RWPE2 (cell line): ENCODE results near the gene HSPA12A.

ENCODE experiments used
- ATAC-seq: fragments of 200-7000 bp; cut with Tn5 transposase; 3 replicates; pipeline ENCODE4 v1.9.1; 2021; ENCODE audit warnings: low read depth
- DNase-seq: peaks from one replicate; pipeline ENCODE4 v3.0.0-alpha.2; 2020; ENCODE audit warnings: low spot score
- H3K27ac ChIP-seq: fragments of 450-650 bp; 2 replicates; pipeline ENCODE4 v1.5.1; 2017; ENCODE audit warnings: mild to moderate bottlenecking; ENCODE audit not compliant: poor library complexity, severe bottlenecking
- H3K27me3 ChIP-seq: fragments of 250-450 bp; sonication (Bioruptor Pico); 2 replicates; pipeline ENCODE4 v1.5.1; 2021; ENCODE audit warnings: mild to moderate bottlenecking, moderate library complexity; ENCODE audit not compliant: insufficient read depth, poor library complexity, severe bottlenecking
- H3K36me3 ChIP-seq: fragments of 250-450 bp; sonication (Bioruptor Pico); 2 replicates; pipeline ENCODE4 v1.5.1; 2020; ENCODE audit warnings: low read depth, mild to moderate bottlenecking, moderate library complexity
- H3K4me1 ChIP-seq: fragments of 250-450 bp; sonication (Bioruptor Pico); 2 replicates; pipeline ENCODE4 v1.5.1; 2021; ENCODE audit warnings: mild to moderate bottlenecking, moderate library complexity; ENCODE audit not compliant: insufficient read depth, poor library complexity, severe bottlenecking
- H3K4me3 ChIP-seq: fragments of 250-450 bp; sonication (Bioruptor Pico); 2 replicates; pipeline ENCODE4 v1.5.1; 2021; ENCODE audit warnings: mild to moderate bottlenecking, moderate library complexity; ENCODE audit not compliant: severe bottlenecking
- H3K9me3 ChIP-seq: fragments of 250-450 bp; sonication (Bioruptor Pico); 2 replicates; pipeline ENCODE4 v1.5.1; 2021; ENCODE audit warnings: mild to moderate bottlenecking, moderate library complexity; ENCODE audit not compliant: severe bottlenecking
- TF ChIP-seq, protein P1 (sequence below): fragments of 450-650 bp; IDR thresholded peaks from one replicate; pipeline ENCODE4 v1.5.1; 2017; ENCODE audit warnings: mild to moderate bottlenecking, moderate library complexity; ENCODE audit not compliant: poor library complexity, severe bottlenecking

HSPA12A gene

DNA sequence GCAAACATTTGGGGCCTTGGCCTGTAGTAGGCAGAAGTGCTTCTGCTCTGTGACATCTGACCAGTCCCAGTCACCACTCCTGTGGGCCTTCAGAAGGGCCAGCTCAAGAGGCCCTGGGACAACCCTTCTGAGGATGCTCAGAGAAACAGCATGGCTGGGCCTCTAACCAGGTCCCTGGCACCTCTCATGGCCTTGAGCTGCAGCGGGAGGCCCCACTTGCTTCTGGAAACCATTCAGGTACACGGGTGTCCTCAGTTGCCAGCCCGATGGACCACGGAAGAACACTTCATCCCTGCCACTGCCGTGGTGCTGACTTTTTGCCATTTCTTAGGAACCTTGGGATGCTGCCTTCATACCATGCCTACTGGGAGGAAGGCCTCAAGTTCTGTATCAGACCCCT, 57.6 kb downstream of the HSPA12A start:
- Histone ChIP-seq H3K9me3 (no peaks in the 10 kb centered on the region), H3K4me3 (no peak overlapping the region), H3K36me3 (no peaks in the 10 kb centered on the region), H3K27me3 (no peaks in the 10 kb centered on the region), H3K4me1 (peaks cover 3% of the 10 kb centered on the region), H3K27ac (no peak overlapping the region)
- ATAC-seq (no peak), DNase-seq (no peak)
- TF ChIP-seq, protein P1, sequence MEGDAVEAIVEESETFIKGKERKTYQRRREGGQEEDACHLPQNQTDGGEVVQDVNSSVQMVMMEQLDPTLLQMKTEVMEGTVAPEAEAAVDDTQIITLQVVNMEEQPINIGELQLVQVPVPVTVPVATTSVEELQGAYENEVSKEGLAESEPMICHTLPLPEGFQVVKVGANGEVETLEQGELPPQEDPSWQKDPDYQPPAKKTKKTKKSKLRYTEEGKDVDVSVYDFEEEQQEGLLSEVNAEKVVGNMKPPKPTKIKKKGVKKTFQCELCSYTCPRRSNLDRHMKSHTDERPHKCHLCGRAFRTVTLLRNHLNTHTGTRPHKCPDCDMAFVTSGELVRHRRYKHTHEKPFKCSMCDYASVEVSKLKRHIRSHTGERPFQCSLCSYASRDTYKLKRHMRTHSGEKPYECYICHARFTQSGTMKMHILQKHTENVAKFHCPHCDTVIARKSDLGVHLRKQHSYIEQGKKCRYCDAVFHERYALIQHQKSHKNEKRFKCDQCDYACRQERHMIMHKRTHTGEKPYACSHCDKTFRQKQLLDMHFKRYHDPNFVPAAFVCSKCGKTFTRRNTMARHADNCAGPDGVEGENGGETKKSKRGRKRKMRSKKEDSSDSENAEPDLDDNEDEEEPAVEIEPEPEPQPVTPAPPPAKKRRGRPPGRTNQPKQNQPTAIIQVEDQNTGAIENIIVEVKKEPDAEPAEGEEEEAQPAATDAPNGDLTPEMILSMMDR = no peak

DNA sequence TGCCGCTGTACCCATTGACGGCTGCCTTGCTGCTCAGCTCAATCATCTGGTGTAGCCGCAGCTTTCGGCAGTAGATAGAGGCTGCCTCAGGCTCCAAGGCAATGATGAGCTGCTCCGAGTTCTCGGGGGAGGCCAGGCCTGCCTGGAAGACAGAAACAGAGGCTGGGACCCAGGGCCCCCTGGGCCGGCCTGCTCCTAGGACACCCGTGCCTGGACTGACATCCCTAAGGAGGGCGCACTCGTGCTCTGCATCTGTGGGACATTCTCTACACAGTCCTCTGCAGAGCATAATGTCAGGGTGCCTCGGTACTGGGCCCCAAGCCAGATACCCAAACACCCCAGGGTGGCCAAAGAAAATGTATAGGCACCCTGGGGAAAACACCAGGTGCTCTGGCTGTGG, 58.5 kb downstream of the HSPA12A start:
- no peaks in the 10 kb centered on the region for H3K36me3 ChIP-seq
- H3K9me3 ChIP-seq = no peaks in the 10 kb centered on the region
- TF ChIP-seq, protein P1 = no peak
- ATAC-seq (no peak), DNase-seq (no peak)
- H3K4me3 ChIP-seq = no peak overlapping the region
- no peaks in the 10 kb centered on the region for H3K27me3 ChIP-seq
- H3K4me1 ChIP-seq = peaks cover 3% of the 10 kb centered on the region
- no peak overlapping the region for H3K27ac ChIP-seq

DNA sequence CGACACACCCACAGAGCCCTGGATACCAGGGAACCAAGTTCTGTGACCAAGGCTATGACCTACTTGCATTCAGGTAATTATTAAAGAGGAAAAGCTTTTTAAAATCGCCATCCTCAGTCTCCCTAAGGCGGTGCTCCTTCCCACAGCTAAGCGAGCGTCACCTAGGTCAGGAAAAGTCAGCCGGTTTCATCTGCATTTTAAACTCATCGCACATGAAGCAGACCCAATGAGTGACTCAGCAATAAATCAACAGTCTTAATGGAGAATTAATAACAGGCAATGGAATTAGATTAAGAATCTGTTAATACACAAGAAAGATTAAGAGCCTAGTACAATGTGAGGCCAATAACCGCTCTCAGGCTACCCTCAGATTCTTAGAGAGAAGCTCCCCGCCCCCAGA, 59.2 kb downstream of the HSPA12A start:
- no peaks in the 10 kb centered on the region for H3K27me3 ChIP-seq
- no peak for DNase-seq
- TF ChIP-seq, protein P1 = no peak
- no peaks in the 10 kb centered on the region for H3K9me3 ChIP-seq
- H3K4me1 ChIP-seq = peaks cover 3% of the 10 kb centered on the region
- H3K27ac ChIP-seq = no peak overlapping the region
- no peak overlapping the region for H3K4me3 ChIP-seq
- ATAC-seq = no peak
- no peaks in the 10 kb centered on the region for H3K36me3 ChIP-seq

DNA sequence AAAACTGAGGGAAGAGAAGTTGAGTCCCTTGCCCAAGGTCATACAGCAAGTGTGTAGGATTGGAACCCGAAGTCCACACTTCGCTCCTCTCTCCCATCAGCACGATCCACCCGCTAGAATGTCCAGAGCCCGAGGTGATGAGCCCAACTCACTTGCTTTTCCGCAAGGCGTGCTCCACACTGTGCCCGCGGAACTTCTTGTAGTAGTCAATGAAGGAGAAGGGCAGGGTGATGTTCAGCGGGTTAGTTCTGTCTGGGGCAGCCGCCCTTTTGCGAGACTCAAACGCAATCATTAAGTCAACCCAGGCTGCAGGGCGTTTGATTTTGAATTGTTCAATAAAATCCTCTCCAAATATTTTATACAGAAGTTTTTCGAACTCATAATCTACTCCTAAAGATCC, 63.0 kb downstream of the HSPA12A start:
- no peak overlapping the region for H3K27ac ChIP-seq
- H3K4me3 ChIP-seq = no peak overlapping the region
- peaks cover 3% of the 10 kb centered on the region for H3K4me1 ChIP-seq
- H3K27me3 ChIP-seq = no peaks in the 10 kb centered on the region
- TF ChIP-seq, protein P1 = no peak
- ATAC-seq (no peak), DNase-seq (no peak)
- H3K9me3 ChIP-seq = no peaks in the 10 kb centered on the region
- no peaks in the 10 kb centered on the region for H3K36me3 ChIP-seq

DNA sequence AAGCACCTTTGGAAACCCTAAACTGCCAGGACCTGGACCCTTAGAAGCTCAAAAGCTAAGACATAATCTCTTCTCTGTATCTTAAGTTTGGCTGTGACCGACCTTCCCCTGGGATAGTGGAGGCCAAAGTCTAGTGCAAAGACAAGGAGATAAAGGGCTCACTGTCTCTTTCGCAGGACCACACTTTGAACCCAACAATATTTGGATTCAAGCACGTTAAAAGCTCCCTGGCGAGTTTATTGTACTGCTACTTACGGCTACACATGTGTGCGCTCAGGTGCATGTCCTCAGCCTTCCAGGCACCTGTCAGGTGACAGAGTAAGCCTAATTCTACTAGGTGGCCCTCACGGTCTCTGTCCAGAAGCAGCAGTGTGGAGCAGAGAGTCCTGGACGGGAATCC, 65.7 kb downstream of the HSPA12A start:
- no peaks in the 10 kb centered on the region for H3K9me3 ChIP-seq
- DNase-seq = no peak
- no peak overlapping the region for H3K27ac ChIP-seq
- no peaks in the 10 kb centered on the region for H3K27me3 ChIP-seq
- H3K4me3 ChIP-seq = no peak overlapping the region
- no peak for ATAC-seq
- TF ChIP-seq, protein P1 = no peak
- peaks cover 2% of the 10 kb centered on the region for H3K4me1 ChIP-seq
- no peaks in the 10 kb centered on the region for H3K36me3 ChIP-seq
